H1 (cell line): ENCODE results near the gene CMIP. TPM values are rescaled to one million over a fixed set of nuclear protein-coding genes. Genes with fewer than 3 reads are reported as not detected.

Source experiments
- CTCF ChIA-PET: fragments of 300-600 bp; sonication (Branson Sonifier 250); formaldehyde crosslinking; loops from one replicate; lab custom pipeline; 2021; ENCODE audit not compliant: partially characterized antibody; lab: Charles Lee
- POLR2A ChIA-PET: fragments of 300-600 bp; sonication (Branson Sonifier 250); formaldehyde crosslinking; loops from one replicate; lab custom pipeline; 2021; ENCODE audit warnings: inconsistent platforms; ENCODE audit not compliant: partially characterized antibody; lab: Charles Lee
- DNase-seq, 2 experiments: peaks; one replicate each; pipeline versions ENCODE4 v3.0.0 to v3.0.0-alpha.2; 2010 to 2022; ENCODE audit warnings: low spot score in 2 of 2, low read depth in 1 of 2, mixed read lengths in 1 of 2
- FAIRE-seq: peaks from 2 replicates; lab custom pipeline; 2011; peaks lifted over from hg19 to GRCh38; lab: Jason Lieb, UNC
- H2AFZ ChIP-seq: 2 replicates; pipeline ENCODE4 v1.8.1; 2012; ENCODE audit warnings: low read length, inconsistent platforms
- H2AK5ac ChIP-seq: 2 replicates; pipeline ENCODE4 v1.6.1; 2013; ENCODE audit warnings: low read depth, low read length
- H2BK120ac ChIP-seq: replicated peaks from 2 replicates; pipeline ENCODE3; 2013; ENCODE audit warnings: low read depth, low read length, inconsistent platforms
- H2BK12ac ChIP-seq: 2 replicates; pipeline ENCODE4 v1.6.1; 2013; ENCODE audit warnings: low read depth, low read length
- H2BK15ac ChIP-seq: 2 replicates; pipeline ENCODE4 v1.6.1; 2013; ENCODE audit warnings: low read length
- H2BK20ac ChIP-seq: 2 replicates; pipeline ENCODE4 v1.6.1; 2013; ENCODE audit warnings: low read length
- H2BK5ac ChIP-seq: 2 replicates; pipeline ENCODE4 v1.6.1; 2013; ENCODE audit warnings: low read depth, low read length
- H3K14ac ChIP-seq: 2 replicates; pipeline ENCODE4 v1.6.1; 2013; ENCODE audit warnings: inconsistent platforms; ENCODE audit not compliant: insufficient read length
- H3K18ac ChIP-seq: 2 replicates; pipeline ENCODE4 v1.6.1; 2013; ENCODE audit warnings: low read length; ENCODE audit errors: extremely low read depth
- H3K23ac ChIP-seq: 2 replicates; pipeline ENCODE4 v1.6.1; 2013; ENCODE audit warnings: inconsistent platforms; ENCODE audit not compliant: insufficient read length
- H3K23me2 ChIP-seq: 2 replicates; pipeline ENCODE4 v1.6.1; 2013; ENCODE audit warnings: low read depth, low read length
- H3K27ac ChIP-seq: 2 replicates; pipeline ENCODE4 v1.6.1; 2011; ENCODE audit warnings: low read depth, low read length, inconsistent platforms
- H3K27me3 ChIP-seq, 4 experiments: replicated peaks in 1 of 4; 1 replicate in 1 of 4; 2 replicates in 3 of 4; pipeline versions ENCODE4 v1.6.1 to v1.8.1; 2011 to 2013; ENCODE audit warnings: low read length in 3 of 4, mild to moderate bottlenecking in 3 of 4, inconsistent platforms in 2 of 4, mixed read lengths in 2 of 4, moderate library complexity in 1 of 4; ENCODE audit not compliant: control insufficient read depth in 3 of 4, insufficient read depth in 3 of 4; ENCODE audit errors: extremely low read depth in 1 of 4
- H3K36me3 ChIP-seq, 4 experiments: 2 replicates each; pipeline versions ENCODE4 v1.6.1 to v1.8.1; 2011 to 2013; ENCODE audit warnings: mild to moderate bottlenecking in 4 of 4, low read length in 3 of 4, moderate library complexity in 2 of 4, control low read depth in 1 of 4, inconsistent platforms in 1 of 4; ENCODE audit not compliant: insufficient read depth in 4 of 4, control insufficient read depth in 2 of 4
- H3K4ac ChIP-seq: replicated peaks from 2 replicates; pipeline ENCODE3; 2013; ENCODE audit warnings: low read length, low read depth, mixed read lengths, inconsistent platforms; ENCODE audit not compliant: insufficient read length
- H3K4me1 ChIP-seq, 4 experiments: replicated peaks in 1 of 4; 1 replicate in 1 of 4; 2 replicates in 3 of 4; pipeline versions ENCODE4 v1.6.1 to v1.8.1; 2011 to 2013; ENCODE audit warnings: low read length in 3 of 4, inconsistent platforms in 2 of 4, mixed read lengths in 1 of 4; ENCODE audit not compliant: insufficient read depth in 4 of 4, control insufficient read depth in 3 of 4
- H3K4me2 ChIP-seq, 2 experiments: 2 replicates each; pipeline versions ENCODE4 v1.6.1 to v1.8.1; 2011 to 2013; ENCODE audit warnings: low read depth in 2 of 2, low read length in 2 of 2, control low read depth in 1 of 2, inconsistent platforms in 1 of 2, mild to moderate bottlenecking in 1 of 2; ENCODE audit not compliant: insufficient read depth in 1 of 2
- H3K4me3 ChIP-seq, 4 experiments: fragments of 200-600, 300-600 bp in 1 of 4; sonication (generic), shearing (Covaris generic), sonication (Bioruptor Twin) in 1 of 4; 2 replicates each; pipeline versions ENCODE4 v1.5.1 to v1.8.1; 2011 to 2016; ENCODE audit warnings: low read length in 4 of 4, low read depth in 3 of 4, control low read depth in 2 of 4, inconsistent platforms in 2 of 4, mild to moderate bottlenecking in 2 of 4, mixed read lengths in 1 of 4, moderate library complexity in 1 of 4; ENCODE audit not compliant: insufficient read depth in 2 of 4; ENCODE audit errors: extremely low read depth in 1 of 4
- H3K56ac ChIP-seq: replicated peaks from 2 replicates; pipeline ENCODE3; 2013; ENCODE audit warnings: low read depth, mild to moderate bottlenecking, mixed read lengths, low read length, inconsistent platforms; ENCODE audit not compliant: insufficient read length
- H3K79me1 ChIP-seq: 2 replicates; pipeline ENCODE4 v1.6.1; 2013; ENCODE audit warnings: low read depth, low read length, control low read depth
- H3K79me2 ChIP-seq, 2 experiments: 2 replicates each; pipeline versions ENCODE4 v1.6.1 to v1.8.1; 2012 to 2013; ENCODE audit warnings: low read length in 2 of 2, mild to moderate bottlenecking in 2 of 2, inconsistent platforms in 1 of 2; ENCODE audit not compliant: insufficient read depth in 2 of 2, control insufficient read depth in 1 of 2
- H3K9ac ChIP-seq, 4 experiments: replicated peaks in 1 of 4; 1 replicate in 1 of 4; 2 replicates in 3 of 4; pipeline versions ENCODE4 v1.6.1 to v1.8.1; 2011 to 2013; ENCODE audit warnings: low read depth in 3 of 4, low read length in 3 of 4, control low read depth in 2 of 4, mild to moderate bottlenecking in 2 of 4, moderate library complexity in 2 of 4, inconsistent platforms in 1 of 4; ENCODE audit errors: extremely low read depth in 1 of 4
- H3K9me3 ChIP-seq, 2 experiments: 2 replicates each; pipeline versions ENCODE4 v1.6.1 to v1.8.1; 2012 to 2013; ENCODE audit warnings: mild to moderate bottlenecking in 2 of 2, moderate library complexity in 2 of 2, control low read depth in 1 of 2, inconsistent platforms in 1 of 2, low read depth in 1 of 2, low read length in 1 of 2, mixed read lengths in 1 of 2; ENCODE audit not compliant: insufficient read depth in 2 of 2
- H4K20me1 ChIP-seq, 2 experiments: replicated peaks in 1 of 2; 2 replicates each; pipeline versions ENCODE3 to v1.8.1; 2011 to 2013; ENCODE audit warnings: inconsistent platforms in 2 of 2, low read length in 2 of 2, mild to moderate bottlenecking in 1 of 2; ENCODE audit not compliant: insufficient read depth in 2 of 2, control insufficient read depth in 1 of 2
- H4K5ac ChIP-seq: 2 replicates; pipeline ENCODE4 v1.6.1; 2013; ENCODE audit warnings: low read length, low read depth, mixed read lengths, inconsistent platforms; ENCODE audit not compliant: insufficient read length
- H4K8ac ChIP-seq: 2 replicates; pipeline ENCODE4 v1.8.0; 2013; ENCODE audit warnings: mild to moderate bottlenecking, moderate library complexity, low read length, inconsistent platforms; ENCODE audit not compliant: insufficient read depth; ENCODE audit errors: extremely low read depth
- H4K91ac ChIP-seq: replicated peaks from 2 replicates; pipeline ENCODE3; 2013; ENCODE audit warnings: low read length, mixed read lengths, inconsistent platforms; ENCODE audit not compliant: insufficient read length
- EGR1 ChIP-seq: IDR thresholded peaks from 2 replicates; pipeline ENCODE4 v1.6.1; 2011; ENCODE audit warnings: low read depth, low read length, borderline replicate concordance
- JUND ChIP-seq: IDR thresholded peaks from 2 replicates; pipeline ENCODE4 v1.6.1; 2011; ENCODE audit warnings: mild to moderate bottlenecking, improper control_type of control experiment, low read length
- KDM1A ChIP-seq: fragments of 200-600, 300-600 bp; sonication (generic); IDR thresholded peaks from 2 replicates; pipeline ENCODE4 v1.7.1; 2016; ENCODE audit warnings: mild to moderate bottlenecking, low read length, borderline replicate concordance
- MAFK ChIP-seq: IDR thresholded peaks from 2 replicates; pipeline ENCODE4 v1.6.1; 2012; ENCODE audit warnings: low read depth, mild to moderate bottlenecking, improper control_type of control experiment, low read length
- NRF1 ChIP-seq: IDR thresholded peaks from 2 replicates; pipeline ENCODE4 v1.6.1; 2011; ENCODE audit warnings: mild to moderate bottlenecking, low read depth, low read length, improper control_type of control experiment
- POU5F1 ChIP-seq: IDR thresholded peaks from 2 replicates; pipeline ENCODE4 v1.6.1; 2011; ENCODE audit warnings: low read depth, mild to moderate bottlenecking, low read length, moderate library complexity
- RAD21 ChIP-seq, 2 experiments: IDR thresholded peaks in 1 of 2; conservative IDR thresholded peaks in 1 of 2; 2 replicates each; pipeline ENCODE4 v1.6.1; 2011; ENCODE audit warnings: low read depth in 2 of 2, low read length in 2 of 2, improper control_type of control experiment in 1 of 2, inconsistent platforms in 1 of 2, mild to moderate bottlenecking in 1 of 2, moderate library complexity in 1 of 2
- SIRT6 ChIP-seq: IDR thresholded peaks from one replicate; pipeline ENCODE4 v1.7.1; 2012; ENCODE audit warnings: low read length, inconsistent platforms
- SP1 ChIP-seq: IDR thresholded peaks from 2 replicates; pipeline ENCODE4 v1.6.1; 2011; ENCODE audit warnings: low read depth, low read length
- SP4 ChIP-seq: IDR thresholded peaks from 2 replicates; pipeline ENCODE4 v1.6.1; 2012; ENCODE audit warnings: low read length, inconsistent platforms
- SRF ChIP-seq: IDR thresholded peaks from 2 replicates; pipeline ENCODE4 v1.6.1; 2011; ENCODE audit warnings: mild to moderate bottlenecking, low read depth, low read length, moderate library complexity
- WGBS, 2 experiments: shearing (Covaris generic) in 1 of 2; methylation state at CpG; one replicate each; pipeline versions ENCODE4 v1.1.6 to v1.1.7; 2013 to 2015; ENCODE audit warnings: low lambda C conversion rate in 2 of 2, mixed read lengths in 2 of 2, inconsistent platforms in 1 of 2, low coverage in 1 of 2, missing lambda C conversion rate in 1 of 2; ENCODE audit not compliant: insufficient replicate concordance in 2 of 2, insufficient coverage in 1 of 2, insufficient read length in 1 of 2; ENCODE audit errors: extremely low coverage in 1 of 2, missing lambda C conversion rate in 1 of 2; 5-methylcytosine and 5-hydroxymethylcytosine counted together
- polyA plus RNA-seq, 7 experiments: library from polyadenylated mRNA; depleted of rRNA in 3 of 7; stranded (reverse) in 5 of 7; unstranded in 2 of 7; fragments of >200 nt in 5 of 7; fragments of 200-250 nt in 2 of 7; gene quantifications; 1 replicate in 5 of 7; 2 replicates in 1 of 7; 4 replicates in 1 of 7; pipeline versions ENCODE4 v1.2.1 to v1.2.3, GENCODE V29; 2011 to 2013; ENCODE audit warnings: missing spikeins in 2 of 7, mixed read lengths in 2 of 7
- total RNA-seq: library from RNA; stranded (reverse); fragmentation: NEBNext Ultra II Directional; extraction: Animal tissue kit (Norgen Biotek cat#: 25700); gene quantifications from 2 replicates; pipeline ENCODE4 v1.2.1, GENCODE V29; 2021

The CMIP gene
- total and polyA plus RNA-seq, 2 of the 8 experiments (the other 6 are each of a cell fraction or from before 2014, with no cell fraction given), result 7.9 to 53.2 TPM

DNA sequence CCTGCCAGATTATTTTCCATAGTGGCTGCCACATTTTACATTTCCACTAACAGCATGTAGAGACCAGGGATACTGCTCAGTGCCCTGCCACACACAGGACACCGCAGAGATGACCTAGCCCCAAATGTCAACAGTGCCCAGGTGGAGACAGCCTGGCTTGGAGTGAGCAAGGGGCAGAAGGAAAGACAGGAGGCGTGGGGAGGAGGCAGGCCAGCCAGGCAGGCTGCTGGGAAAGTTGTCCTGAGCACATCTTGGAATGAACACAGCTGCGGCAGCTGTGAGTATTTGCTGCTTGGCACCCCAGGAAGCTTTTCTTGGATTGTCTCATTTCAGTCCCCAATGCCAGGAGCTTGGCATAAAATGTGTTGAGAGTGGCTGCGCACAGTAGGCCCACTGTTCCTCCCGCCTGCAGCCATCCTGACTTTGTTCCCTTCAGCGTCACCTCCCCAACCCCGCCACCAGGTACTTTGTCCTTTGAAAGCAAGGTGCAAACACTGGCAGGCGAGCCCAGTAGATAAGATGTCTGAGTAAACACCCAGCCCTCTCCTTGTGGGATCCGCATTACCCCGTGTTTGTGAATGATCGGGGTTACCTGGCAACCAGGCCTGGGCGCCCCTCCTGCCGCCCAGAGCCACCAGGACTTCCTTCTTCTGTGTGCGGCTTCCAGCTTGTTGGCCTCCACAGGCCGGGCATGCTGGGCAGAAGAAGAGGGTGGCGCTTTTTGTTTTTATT lies 114.0 kb downstream of the CMIP start:
- H2BK15ac ChIP-seq, result no peak overlapping the region
- H4K5ac ChIP-seq, result no peak overlapping the region
- no peak overlapping the region for H3K56ac ChIP-seq
- FAIRE-seq, result no peak
- no peaks in the 10 kb centered on the region for H3K36me3 ChIP-seq
- H3K23me2 ChIP-seq, result no peaks in the 10 kb centered on the region
- H3K23ac ChIP-seq, result no peak overlapping the region
- no peak overlapping the region for H3K14ac ChIP-seq
- ChIA-PET CTCF (interaction anchor here (0.8 to 1.6 kb wide), 4 partner anchors 41 to 115 kb away, joined by 3 read pairs; no protein-coding TSS in a partner anchor), POLR2A (no interaction called here)
- no peaks in the 10 kb centered on the region for H3K9me3 ChIP-seq
- H3K79me2 ChIP-seq, result peaks cover 0 to 86% of the 10 kb centered on the region in 2 experiments; a peak in 3 of 4 replicates
- 83% methylated on average over 16 of the region's 16 CpGs; no CpG with 5 or more reads in 1 of the 2 experiments for WGBS, 2 experiments
- H2BK120ac ChIP-seq, result no peak overlapping the region
- H2AFZ ChIP-seq, result no peak overlapping the region
- no peak overlapping the region for H4K8ac ChIP-seq
- H2BK20ac ChIP-seq, result no peak overlapping the region
- H3K79me1 ChIP-seq, result peaks cover 32% of the 10 kb centered on the region
- H4K91ac ChIP-seq, result no peak overlapping the region
- no peak overlapping the region for H3K9ac ChIP-seq
- no peak overlapping the region for H3K4me2 ChIP-seq
- no peak overlapping the region for H2BK12ac ChIP-seq
- H3K18ac ChIP-seq, result no peak overlapping the region
- no peaks in the 10 kb centered on the region for H3K27me3 ChIP-seq
- H3K4me3 ChIP-seq, result no peak overlapping the region
- no peak for DNase-seq
- TF ChIP-seq NRF1 (no peak), MAFK (no peak), SIRT6 (no peak), JUND (no peak), SRF (no peak), POU5F1 (no peak), EGR1 (no peak), KDM1A (no peak), SP4 (no peak), SP1 (no peak), RAD21 (IDR thresholded peaks at IDR 0.05 in 1 of 2, conservative IDR thresholded peaks at IDR 0.05 in 1 of 2; ENCODE audit: low read depth in 2 of 2, low read length in 2 of 2) (no peak)
- TF ChIP-seq, all 59 proteins: peak for 0
- Histone ChIP-seq H2BK5ac (no peak overlapping the region), H3K27ac (no peak overlapping the region), H2AK5ac (no peak overlapping the region), H3K4me1 (peaks cover 0 to 4% (median 2%) of the 10 kb centered on the region in 4 experiments; a peak in 3 of 7 replicates), H4K20me1 (peaks cover 16 to 25% of the 10 kb centered on the region in 2 experiments), H3K4ac (no peak overlapping the region)
